Mammary epithelial cell (primary cell): Measurements from ENCODE around the gene BTBD9.

Source experiments
- EZH2 ChIP-seq: IDR thresholded peaks from 2 replicates; pipeline ENCODE4 v1.6.1; 2012; ENCODE audit warnings: low read length, inconsistent platforms, borderline replicate concordance
- TF ChIP-seq, protein P1 (sequence below), 2 donors: IDR thresholded peaks in 1 of 2; conservative IDR thresholded peaks in 1 of 2; 2 replicates each; pipeline ENCODE4 v1.5.1; 2011 to 2012; ENCODE audit warnings: inconsistent platforms in 2 of 2, low read length in 2 of 2, mild to moderate bottlenecking in 2 of 2, control low read depth in 1 of 2, low read depth in 1 of 2; ENCODE audit not compliant: insufficient read depth in 1 of 2; ENCODE audit errors: extremely low read depth in 1 of 2

GRCh38 chr6:38413102-38413800 is 226.5 kb downstream of the BTBD9 start:
- TF ChIP-seq, protein P1, sequence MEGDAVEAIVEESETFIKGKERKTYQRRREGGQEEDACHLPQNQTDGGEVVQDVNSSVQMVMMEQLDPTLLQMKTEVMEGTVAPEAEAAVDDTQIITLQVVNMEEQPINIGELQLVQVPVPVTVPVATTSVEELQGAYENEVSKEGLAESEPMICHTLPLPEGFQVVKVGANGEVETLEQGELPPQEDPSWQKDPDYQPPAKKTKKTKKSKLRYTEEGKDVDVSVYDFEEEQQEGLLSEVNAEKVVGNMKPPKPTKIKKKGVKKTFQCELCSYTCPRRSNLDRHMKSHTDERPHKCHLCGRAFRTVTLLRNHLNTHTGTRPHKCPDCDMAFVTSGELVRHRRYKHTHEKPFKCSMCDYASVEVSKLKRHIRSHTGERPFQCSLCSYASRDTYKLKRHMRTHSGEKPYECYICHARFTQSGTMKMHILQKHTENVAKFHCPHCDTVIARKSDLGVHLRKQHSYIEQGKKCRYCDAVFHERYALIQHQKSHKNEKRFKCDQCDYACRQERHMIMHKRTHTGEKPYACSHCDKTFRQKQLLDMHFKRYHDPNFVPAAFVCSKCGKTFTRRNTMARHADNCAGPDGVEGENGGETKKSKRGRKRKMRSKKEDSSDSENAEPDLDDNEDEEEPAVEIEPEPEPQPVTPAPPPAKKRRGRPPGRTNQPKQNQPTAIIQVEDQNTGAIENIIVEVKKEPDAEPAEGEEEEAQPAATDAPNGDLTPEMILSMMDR (conservative IDR thresholded peaks at IDR 0.05 in 1 of 2, IDR thresholded peaks at IDR 0.05 in 1 of 2; ENCODE audit: extremely low read depth in 1 of 2, insufficient read depth in 1 of 2, low read depth in 1 of 2, low read length in 2 of 2) = no peak
- no peak for TF ChIP-seq EZH2
